GM19099 (cell line): Measurements from ENCODE around the gene CDH23.

ENCODE experiments used
- POLR2A ChIP-seq: IDR thresholded peaks from 3 replicates; pipeline ENCODE4 v1.6.1; 2011; ENCODE audit warnings: low read depth; ENCODE audit not compliant: insufficient read length; ENCODE audit errors: extremely low read depth

CDH23 gene

GRCh38 chr10:71708897-71709882, 312.5 kb downstream of the CDH23 start:
- no peak for TF ChIP-seq POLR2A

- TF ChIP-seq POLR2A, result no peak
Measured at GRCh38 chr10:71710519-71710918, 313.8 kb downstream of the CDH23 start.

- no peak for TF ChIP-seq POLR2A
Measured at GRCh38 chr10:71711052-71711623, 314.4 kb downstream of the CDH23 start.

GRCh38 chr10:71712170-71712569, 315.4 kb downstream of the CDH23 start:
- no peak for TF ChIP-seq POLR2A

- TF ChIP-seq POLR2A, result no peak
Measured at GRCh38 chr10:71712572-71713134, 315.9 kb downstream of the CDH23 start.

GRCh38 chr10:71713135-71714030, 316.7 kb downstream of the CDH23 start:
- no peak for TF ChIP-seq POLR2A

- no peak for TF ChIP-seq POLR2A
Measured at GRCh38 chr10:71714031-71714410, 317.3 kb downstream of the CDH23 start.

- no peak for TF ChIP-seq POLR2A
Measured at GRCh38 chr10:71714592-71714991, 317.9 kb downstream of the CDH23 start.

GRCh38 chr10:71715026-71715425, 318.3 kb downstream of the CDH23 start:
- TF ChIP-seq POLR2A, result no peak

GRCh38 chr10:71715860-71716259, 319.1 kb downstream of the CDH23 start:
- TF ChIP-seq POLR2A, result no peak

- no peak for TF ChIP-seq POLR2A
Measured at GRCh38 chr10:71716426-71716825, 319.7 kb downstream of the CDH23 start.

GRCh38 chr10:71717056-71717455, 320.3 kb downstream of the CDH23 start:
- no peak for TF ChIP-seq POLR2A

- TF ChIP-seq POLR2A, result no peak
Measured at GRCh38 chr10:71717551-71717951, 320.8 kb downstream of the CDH23 start.

- TF ChIP-seq POLR2A, result no peak
Measured at GRCh38 chr10:71718165-71718698, 321.5 kb downstream of the CDH23 start.

GRCh38 chr10:71719042-71719441, 322.3 kb downstream of the CDH23 start:
- TF ChIP-seq POLR2A, result no peak
